WTC11 (cell line): ENCODE results near the gene URI1.

ENCODE experiments used
- AR ChIP-seq: fragments of 250-450 bp; sonication (Bioruptor Pico); IDR thresholded peaks from 2 replicates; pipeline ENCODE4 v1.9.0; 2021; ENCODE audit warnings: mild to moderate bottlenecking
- ATF2 ChIP-seq: sonication (generic); formaldehyde crosslinking; IDR thresholded peaks from 2 replicates; pipeline ENCODE4 v1.8.1; 2022; ENCODE audit warnings: low read depth, missing genetic modification reagents, borderline replicate concordance
- ATF3 ChIP-seq: sonication (generic); formaldehyde crosslinking; conservative IDR thresholded peaks from 2 replicates; pipeline ENCODE4 v1.8.1; 2022; ENCODE audit warnings: mild to moderate bottlenecking, missing genetic modification reagents
- CTCF ChIP-seq: fragments of 200-600 bp; IDR thresholded peaks from 2 replicates; pipeline ENCODE4 v1.8.0; 2022; ENCODE audit warnings: antibody characterized with exemption
- ESRRA ChIP-seq: sonication (generic); formaldehyde crosslinking; IDR thresholded peaks from 2 replicates; pipeline ENCODE4 v1.8.1; 2022; ENCODE audit warnings: mild to moderate bottlenecking, missing genetic modification reagents, borderline replicate concordance
- FOXK1 ChIP-seq: sonication (generic); formaldehyde crosslinking; IDR thresholded peaks from 2 replicates; pipeline ENCODE4 v1.8.0; 2022; ENCODE audit warnings: mild to moderate bottlenecking, moderate library complexity, missing genetic modification reagents
- NR2C2 ChIP-seq: sonication (generic); formaldehyde crosslinking; IDR thresholded peaks from 2 replicates; pipeline ENCODE4 v1.8.0; 2022; ENCODE audit warnings: mild to moderate bottlenecking, missing genetic modification reagents
- OVOL2 ChIP-seq: fragments of 250-450 bp; sonication (Bioruptor Pico); IDR thresholded peaks from 2 replicates; pipeline ENCODE4 v1.9.0; 2021; ENCODE audit warnings: mild to moderate bottlenecking, borderline replicate concordance
- ZBTB21 ChIP-seq: sonication (generic); formaldehyde crosslinking; IDR thresholded peaks from 2 replicates; pipeline ENCODE4 v1.8.1; 2023; ENCODE audit warnings: mild to moderate bottlenecking, missing genetic modification reagents, borderline replicate concordance
- ZNF121 ChIP-seq: sonication (generic); formaldehyde crosslinking; IDR thresholded peaks from 2 replicates; pipeline ENCODE4 v1.8.0; 2023; ENCODE audit warnings: missing genetic modification reagents
- ZNF281 ChIP-seq: sonication (generic); formaldehyde crosslinking; IDR thresholded peaks from 2 replicates; pipeline ENCODE4 v1.8.0; 2023; ENCODE audit warnings: mild to moderate bottlenecking, missing genetic modification reagents
- ZNF416 ChIP-seq: fragments of 250-450 bp; sonication (Bioruptor Pico); IDR thresholded peaks from 2 replicates; pipeline ENCODE4 v1.9.0; 2021; ENCODE audit warnings: mild to moderate bottlenecking, inconsistent platforms
- TF ChIP-seq, protein P1 (sequence below): sonication (generic); formaldehyde crosslinking; IDR thresholded peaks from 2 replicates; pipeline ENCODE4 v1.8.0; 2022; ENCODE audit warnings: missing genetic modification reagents

- TF ChIP-seq AR (CRISPR knock-in tag) (no peak), CTCF (no peak), OVOL2 (CRISPR knock-in tag) (no peak), ZNF121 (no peak), ATF2 (no peak), FOXK1 (CRISPR knock-in tag) (no peak), ZBTB21 (CRISPR knock-in tag) (no peak), ZNF281 (CRISPR knock-in tag) (no peak), ATF3 (no peak), ZNF416 (CRISPR knock-in tag) (no peak), NR2C2 (CRISPR knock-in tag) (no peak), ESRRA (CRISPR knock-in tag) (no peak)
- TF ChIP-seq, protein P1, sequence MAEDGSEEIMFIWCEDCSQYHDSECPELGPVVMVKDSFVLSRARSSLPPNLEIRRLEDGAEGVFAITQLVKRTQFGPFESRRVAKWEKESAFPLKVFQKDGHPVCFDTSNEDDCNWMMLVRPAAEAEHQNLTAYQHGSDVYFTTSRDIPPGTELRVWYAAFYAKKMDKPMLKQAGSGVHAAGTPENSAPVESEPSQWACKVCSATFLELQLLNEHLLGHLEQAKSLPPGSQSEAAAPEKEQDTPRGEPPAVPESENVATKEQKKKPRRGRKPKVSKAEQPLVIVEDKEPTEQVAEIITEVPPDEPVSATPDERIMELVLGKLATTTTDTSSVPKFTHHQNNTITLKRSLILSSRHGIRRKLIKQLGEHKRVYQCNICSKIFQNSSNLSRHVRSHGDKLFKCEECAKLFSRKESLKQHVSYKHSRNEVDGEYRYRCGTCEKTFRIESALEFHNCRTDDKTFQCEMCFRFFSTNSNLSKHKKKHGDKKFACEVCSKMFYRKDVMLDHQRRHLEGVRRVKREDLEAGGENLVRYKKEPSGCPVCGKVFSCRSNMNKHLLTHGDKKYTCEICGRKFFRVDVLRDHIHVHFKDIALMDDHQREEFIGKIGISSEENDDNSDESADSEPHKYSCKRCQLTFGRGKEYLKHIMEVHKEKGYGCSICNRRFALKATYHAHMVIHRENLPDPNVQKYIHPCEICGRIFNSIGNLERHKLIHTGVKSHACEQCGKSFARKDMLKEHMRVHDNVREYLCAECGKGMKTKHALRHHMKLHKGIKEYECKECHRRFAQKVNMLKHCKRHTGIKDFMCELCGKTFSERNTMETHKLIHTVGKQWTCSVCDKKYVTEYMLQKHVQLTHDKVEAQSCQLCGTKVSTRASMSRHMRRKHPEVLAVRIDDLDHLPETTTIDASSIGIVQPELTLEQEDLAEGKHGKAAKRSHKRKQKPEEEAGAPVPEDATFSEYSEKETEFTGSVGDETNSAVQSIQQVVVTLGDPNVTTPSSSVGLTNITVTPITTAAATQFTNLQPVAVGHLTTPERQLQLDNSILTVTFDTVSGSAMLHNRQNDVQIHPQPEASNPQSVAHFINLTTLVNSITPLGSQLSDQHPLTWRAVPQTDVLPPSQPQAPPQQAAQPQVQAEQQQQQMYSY: no peak
Observed at GRCh38 chr19:30008169-30008568, 66.1 kb downstream of the URI1 start.
